GM12892 (cell line): ENCODE results near the gene EIF2S2.
A peak's percentile ranks its signal among the peaks of the same experiment; 100 is the strongest.

Source experiments
- DNase-seq: peaks from one replicate; pipeline ENCODE4 v3.0.0; 2011; ENCODE audit not compliant: insufficient read length
- FAIRE-seq: peaks from 2 replicates; lab custom pipeline; 2011; peaks lifted over from hg19 to GRCh38; lab: Jason Lieb, UNC
- POLR2A ChIP-seq: IDR thresholded peaks from 2 replicates; pipeline ENCODE4 v1.6.1; 2011; ENCODE audit warnings: low read depth, low read length, control low read depth
- POLR2AphosphoS5 ChIP-seq: IDR thresholded peaks from 2 replicates; pipeline ENCODE4 v1.6.1; 2011; ENCODE audit warnings: low read depth, low read length, control low read depth
- TAF1 ChIP-seq: IDR thresholded peaks from 2 replicates; pipeline ENCODE4 v1.6.1; 2011; ENCODE audit warnings: low read depth, mild to moderate bottlenecking, control low read depth, low read length, borderline replicate concordance

EIF2S2 gene

DNA sequence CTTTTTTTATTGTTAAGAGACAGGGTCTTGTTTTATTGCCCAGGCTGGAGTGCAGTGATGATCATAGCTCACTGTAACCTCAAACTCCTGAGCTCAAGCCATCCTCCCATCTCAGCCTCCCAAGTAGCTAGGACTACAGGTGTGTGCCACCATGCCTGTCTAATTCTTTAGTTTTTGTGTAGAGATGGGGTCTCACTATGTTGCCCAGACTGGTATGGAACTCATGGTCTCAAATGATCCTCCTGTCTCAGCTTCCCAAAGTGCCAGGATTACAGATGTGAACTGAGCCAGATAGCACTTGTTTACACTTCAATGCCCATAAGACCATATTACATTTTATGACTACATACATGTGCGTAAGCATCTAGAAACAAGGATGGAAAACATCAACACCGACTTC lies 18.1 kb downstream of the EIF2S2 start:
- TF ChIP-seq POLR2AphosphoS5: no peak
- no peak for TF ChIP-seq TAF1
- TF ChIP-seq POLR2A: no peak
- DNase-seq (no peak), FAIRE-seq (no peak)

DNA sequence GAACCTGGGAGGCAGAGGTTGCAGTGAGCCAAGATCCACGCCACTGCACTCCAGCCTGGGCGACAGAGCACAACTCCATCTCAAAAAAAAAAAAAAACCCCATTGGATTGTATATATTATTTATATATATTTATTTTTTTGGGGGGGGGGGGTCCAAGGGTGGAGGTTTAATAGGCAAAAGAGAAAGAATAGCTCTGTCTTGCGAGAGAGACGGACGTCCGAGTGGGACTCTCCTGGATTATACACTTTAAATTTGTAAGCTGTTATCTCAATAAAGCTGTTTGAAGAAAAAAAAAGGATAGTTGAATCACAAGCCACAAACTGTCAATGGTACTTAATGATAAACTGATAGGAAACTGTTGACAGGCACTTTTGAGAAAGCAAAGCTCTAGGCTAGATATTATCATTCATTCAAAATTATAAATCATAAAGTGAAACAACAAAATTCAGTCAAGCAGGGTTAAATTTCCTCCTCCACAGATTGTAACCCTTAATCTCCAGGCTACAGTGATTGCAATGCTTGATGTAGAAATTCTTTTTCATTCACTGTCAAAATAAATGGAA lies 20.3 kb downstream of the EIF2S2 start:
- TF ChIP-seq POLR2A (no peak), POLR2AphosphoS5 (no peak), TAF1 (no peak)
- FAIRE-seq (no peak), DNase-seq (no peak)

DNA sequence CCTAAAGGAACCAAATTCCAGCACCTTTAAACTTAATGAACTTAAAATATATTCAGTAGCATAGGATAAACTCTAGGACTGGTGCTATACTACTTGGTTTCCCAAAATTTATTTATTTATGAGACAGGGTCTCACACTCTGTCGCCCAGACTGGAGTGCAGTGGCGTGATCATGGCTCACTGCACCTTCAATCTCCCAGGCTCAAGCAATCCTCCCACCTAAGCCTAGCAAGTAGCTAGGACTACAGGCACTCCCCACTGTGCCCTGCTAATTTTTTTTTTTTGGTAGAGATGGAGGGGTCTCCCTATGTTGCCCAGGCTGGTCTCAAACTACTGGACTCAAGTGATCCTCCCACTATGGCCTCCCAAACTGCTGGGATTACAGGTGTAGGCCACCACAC lies 21.4 kb downstream of the EIF2S2 start:
- no peak for TF ChIP-seq POLR2A
- TF ChIP-seq TAF1: no peak
- TF ChIP-seq POLR2AphosphoS5: no peak
- DNase-seq: no peak
- FAIRE-seq: no peak

DNA sequence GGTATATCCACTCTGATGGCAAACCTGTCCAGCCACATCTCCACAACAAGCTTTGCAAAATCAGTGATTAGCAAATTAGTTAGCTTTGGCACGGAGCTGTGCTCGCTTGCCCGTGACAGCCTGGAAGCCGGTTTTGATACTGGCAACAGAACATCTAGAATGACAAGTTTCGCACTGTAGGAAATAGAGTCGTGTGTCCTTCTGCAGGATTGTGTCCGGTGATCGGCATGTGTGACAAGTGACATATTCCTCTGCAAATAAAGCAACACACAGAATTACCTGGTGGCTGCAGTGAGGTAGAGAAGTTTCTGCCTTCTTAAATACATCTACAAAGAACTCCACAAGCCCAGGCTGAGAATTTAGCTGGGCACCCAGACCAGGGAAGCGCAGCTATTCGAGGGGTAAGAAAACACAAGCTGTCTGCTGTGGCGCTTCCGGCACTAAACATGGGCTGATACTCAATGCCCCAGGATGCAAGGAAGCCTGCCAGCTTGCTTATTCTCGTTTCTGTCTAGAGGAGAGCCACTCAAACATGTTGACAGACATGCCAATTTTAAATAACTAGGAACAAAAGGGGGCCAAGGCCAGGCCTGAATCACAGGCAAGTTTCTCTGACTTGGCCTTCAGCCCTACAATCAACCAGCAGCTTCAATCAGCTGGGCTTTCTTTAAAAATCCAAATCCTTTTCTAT lies 22.2 kb downstream of the EIF2S2 start:
- no peak for TF ChIP-seq POLR2A
- no peak for TF ChIP-seq TAF1
- no peak for TF ChIP-seq POLR2AphosphoS5
- DNase-seq: no peak
- FAIRE-seq: no peak

DNA sequence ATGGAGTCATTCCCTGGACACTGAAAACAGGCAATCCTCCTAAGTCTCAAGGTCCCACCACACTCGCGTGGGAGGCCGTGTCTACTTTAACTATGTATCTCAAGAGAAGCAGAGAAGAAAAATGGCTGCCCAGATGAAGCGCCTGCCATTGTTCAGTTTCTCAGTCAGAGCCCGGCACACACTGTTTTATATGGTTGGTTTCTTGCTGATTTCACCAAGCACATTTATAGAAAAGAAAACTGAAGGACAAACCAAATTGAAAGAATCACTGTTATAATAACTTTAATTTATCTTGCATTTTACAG lies 22.9 kb downstream of the EIF2S2 start:
- FAIRE-seq: no peak
- DNase-seq: no peak
- TF ChIP-seq TAF1 (no peak), POLR2AphosphoS5 (no peak), POLR2A (no peak)

- no peak for TF ChIP-seq TAF1
- peak; percentile 21; the same call in 1 of the 2 replicates for TF ChIP-seq POLR2AphosphoS5
- DNase-seq: no peak
- FAIRE-seq: no peak
These were observed 23.5 kb downstream of the EIF2S2 start for GRCh38 chr20:34088305-34089174.

DNA sequence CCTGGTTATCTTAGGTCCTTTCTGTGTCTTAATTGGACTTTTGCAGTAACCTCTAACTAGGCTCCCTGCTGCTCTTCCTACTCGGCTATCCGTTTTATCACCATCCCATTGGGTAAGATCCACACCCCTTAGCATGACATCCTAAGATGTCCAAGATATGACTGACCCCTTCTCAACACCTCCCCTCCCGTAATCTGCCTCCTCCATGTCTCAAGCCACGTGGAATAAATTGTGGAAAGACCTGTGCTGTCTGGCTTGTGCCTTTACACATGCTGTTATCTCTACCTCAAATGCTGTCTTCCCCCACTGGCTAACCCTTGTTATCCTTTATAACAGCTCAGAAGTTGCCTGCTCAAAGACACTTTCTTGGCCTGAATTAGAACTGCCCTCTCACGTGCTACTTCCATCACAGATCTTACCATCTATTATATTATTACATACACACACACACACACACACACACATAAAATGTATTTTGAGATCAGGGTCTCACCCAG lies 26.5 kb downstream of the EIF2S2 start:
- TF ChIP-seq TAF1 (no peak), POLR2AphosphoS5 (no peak), POLR2A (no peak)
- DNase-seq (no peak), FAIRE-seq (no peak)

- DNase-seq (no peak), FAIRE-seq (no peak)
- TF ChIP-seq TAF1 (no peak), POLR2AphosphoS5 (no peak)
These were observed 27.7 kb downstream of the EIF2S2 start for GRCh38 chr20:34084227-34084923.

GRCh38 chr20:34083781-34084180 lies 28.3 kb downstream of the EIF2S2 start:
- no peak for FAIRE-seq
- DNase-seq: no peak

GRCh38 chr20:34083137-34083536 lies 28.9 kb downstream of the EIF2S2 start:
- no peak for TF ChIP-seq POLR2A
- no peak for TF ChIP-seq POLR2AphosphoS5
- no peak for TF ChIP-seq TAF1
- DNase-seq: no peak
- no peak for FAIRE-seq

More at GRCh38 chr20:34083781-34084180, 28.3 kb downstream of the EIF2S2 start:
- TF ChIP-seq TAF1 (no peak), POLR2A (no peak), POLR2AphosphoS5 (no peak)
